ENCODE results near the gene CACNA2D2.

GRCh38 chr3:50341537-50341936 is 161.9 kb downstream of the CACNA2D2 start:
- TF ChIP-seq CTCF (conservative IDR thresholded peaks at IDR 0.05; ENCODE audit: low read length) (no peak), EZH2phosphoT487 (IDR thresholded peaks at IDR 0.05; ENCODE audit: borderline replicate concordance) (no peak)
